MM.1S (cell line): ENCODE results near the gene CPSF2.

Experiments used
- EZH2 ChIP-seq: fragments of 300-600 bp; sonication (generic); optimal IDR thresholded peaks from 2 replicates; pipeline ENCODE3; 2017; ENCODE audit warnings: low read depth, mild to moderate bottlenecking, antibody characterized with exemption, low read length, mixed read lengths
- TF ChIP-seq, protein P1 (sequence below): fragments of 300-600 bp; sonication (generic); IDR thresholded peaks from 2 replicates; pipeline ENCODE4 v1.5.1; 2016; ENCODE audit warnings: antibody characterized with exemption, low read length, mixed read lengths

DNA sequence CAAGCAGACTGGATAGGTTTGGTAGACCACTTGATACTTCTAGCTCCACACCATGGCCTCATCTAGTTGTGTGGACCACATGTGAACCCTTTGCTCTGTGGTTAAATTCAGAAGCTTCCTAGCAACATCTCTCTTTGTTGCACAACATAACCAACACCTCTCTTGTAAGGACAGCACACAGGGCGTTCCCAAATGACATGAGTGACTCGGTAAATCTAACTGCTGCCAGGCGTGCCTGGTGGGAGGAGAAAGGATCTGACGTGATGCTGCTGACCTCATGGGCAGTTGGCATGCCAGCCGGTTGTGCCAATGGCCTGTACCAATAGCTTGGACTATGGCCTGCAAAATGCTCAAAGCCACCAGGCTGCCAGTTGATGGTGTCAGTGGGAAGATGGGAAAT lies 93.8 kb downstream of the CPSF2 start:
- TF ChIP-seq, protein P1, sequence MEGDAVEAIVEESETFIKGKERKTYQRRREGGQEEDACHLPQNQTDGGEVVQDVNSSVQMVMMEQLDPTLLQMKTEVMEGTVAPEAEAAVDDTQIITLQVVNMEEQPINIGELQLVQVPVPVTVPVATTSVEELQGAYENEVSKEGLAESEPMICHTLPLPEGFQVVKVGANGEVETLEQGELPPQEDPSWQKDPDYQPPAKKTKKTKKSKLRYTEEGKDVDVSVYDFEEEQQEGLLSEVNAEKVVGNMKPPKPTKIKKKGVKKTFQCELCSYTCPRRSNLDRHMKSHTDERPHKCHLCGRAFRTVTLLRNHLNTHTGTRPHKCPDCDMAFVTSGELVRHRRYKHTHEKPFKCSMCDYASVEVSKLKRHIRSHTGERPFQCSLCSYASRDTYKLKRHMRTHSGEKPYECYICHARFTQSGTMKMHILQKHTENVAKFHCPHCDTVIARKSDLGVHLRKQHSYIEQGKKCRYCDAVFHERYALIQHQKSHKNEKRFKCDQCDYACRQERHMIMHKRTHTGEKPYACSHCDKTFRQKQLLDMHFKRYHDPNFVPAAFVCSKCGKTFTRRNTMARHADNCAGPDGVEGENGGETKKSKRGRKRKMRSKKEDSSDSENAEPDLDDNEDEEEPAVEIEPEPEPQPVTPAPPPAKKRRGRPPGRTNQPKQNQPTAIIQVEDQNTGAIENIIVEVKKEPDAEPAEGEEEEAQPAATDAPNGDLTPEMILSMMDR, result no peak
- TF ChIP-seq EZH2, result no peak
